Tibial nerve (tissue), 3 donors: ENCODE results near the gene EFHB.

ENCODE experiments used
- POLR2A ChIP-seq, 2 donors: fragments of 450-650 bp; IDR thresholded peaks; one replicate each; pipeline ENCODE4 v1.6.1; 2017; ENCODE audit warnings: antibody characterized with exemption in 2 of 2, mild to moderate bottlenecking in 2 of 2, moderate library complexity in 2 of 2
- TF ChIP-seq, protein P1 (sequence below), 5 experiments: fragments of 200-600 bp in 3 of 5; fragments of 450-650 bp in 2 of 5; sonication (generic) in 3 of 5; IDR thresholded peaks; one replicate each; pipeline ENCODE4 v1.5.1; 2016 to 2019; ENCODE audit warnings: antibody characterized with exemption in 5 of 5, mild to moderate bottlenecking in 3 of 5, moderate library complexity in 2 of 5

DNA sequence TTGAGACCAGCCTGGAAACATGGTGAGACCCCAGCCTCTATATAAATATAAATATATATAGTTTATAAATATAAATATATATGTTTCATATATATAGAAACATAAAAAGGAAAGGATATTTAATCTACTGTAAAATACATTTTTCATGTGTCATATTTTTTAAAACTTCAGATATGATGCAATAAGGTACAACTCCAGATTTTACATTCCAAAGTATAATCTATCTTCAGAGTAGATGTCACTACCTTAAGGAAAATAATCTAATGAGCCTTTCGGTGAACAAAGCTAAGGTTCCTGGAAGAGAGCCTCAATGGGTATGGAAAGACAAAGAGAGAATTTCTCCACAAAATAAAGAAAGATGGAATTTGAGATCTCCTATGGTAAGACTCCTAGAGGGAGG is 16.9 kb downstream of the EFHB start:
- no peak for TF ChIP-seq POLR2A (IDR thresholded peaks at IDR 0.05)
- TF ChIP-seq, protein P1, sequence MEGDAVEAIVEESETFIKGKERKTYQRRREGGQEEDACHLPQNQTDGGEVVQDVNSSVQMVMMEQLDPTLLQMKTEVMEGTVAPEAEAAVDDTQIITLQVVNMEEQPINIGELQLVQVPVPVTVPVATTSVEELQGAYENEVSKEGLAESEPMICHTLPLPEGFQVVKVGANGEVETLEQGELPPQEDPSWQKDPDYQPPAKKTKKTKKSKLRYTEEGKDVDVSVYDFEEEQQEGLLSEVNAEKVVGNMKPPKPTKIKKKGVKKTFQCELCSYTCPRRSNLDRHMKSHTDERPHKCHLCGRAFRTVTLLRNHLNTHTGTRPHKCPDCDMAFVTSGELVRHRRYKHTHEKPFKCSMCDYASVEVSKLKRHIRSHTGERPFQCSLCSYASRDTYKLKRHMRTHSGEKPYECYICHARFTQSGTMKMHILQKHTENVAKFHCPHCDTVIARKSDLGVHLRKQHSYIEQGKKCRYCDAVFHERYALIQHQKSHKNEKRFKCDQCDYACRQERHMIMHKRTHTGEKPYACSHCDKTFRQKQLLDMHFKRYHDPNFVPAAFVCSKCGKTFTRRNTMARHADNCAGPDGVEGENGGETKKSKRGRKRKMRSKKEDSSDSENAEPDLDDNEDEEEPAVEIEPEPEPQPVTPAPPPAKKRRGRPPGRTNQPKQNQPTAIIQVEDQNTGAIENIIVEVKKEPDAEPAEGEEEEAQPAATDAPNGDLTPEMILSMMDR (IDR thresholded peaks at IDR 0.05) = no peak
